Vagina (tissue), 2 donors: ENCODE measurements around the gene TMEM140. TPM values are rescaled to one million over a fixed set of nuclear protein-coding genes. Genes with fewer than 3 reads are reported as not detected.

Source experiments
- DNase-seq, 2 donors: peaks; one replicate each; pipeline ENCODE4 v3.0.0-alpha.2; 2017; ENCODE audit errors: extremely low spot score in 2 of 2
- H3K27ac ChIP-seq: fragments of 200-600 bp; sonication (generic); one replicate; pipeline ENCODE4 v1.5.1; 2019
- H3K27me3 ChIP-seq: fragments of 200-600 bp; sonication (generic); one replicate; pipeline ENCODE4 v1.5.1; 2019
- H3K36me3 ChIP-seq, 2 donors: fragments of 200-600 bp; sonication (generic); one replicate each; pipeline ENCODE4 v1.5.1; 2017 to 2019
- H3K4me1 ChIP-seq: fragments of 200-600 bp; sonication (generic); one replicate; pipeline ENCODE4 v1.5.1; 2019
- H3K4me3 ChIP-seq, 2 donors: fragments of 200-600 bp; sonication (generic); 1 replicate in 1 of 2; 2 replicates in 1 of 2; pipeline ENCODE4 v1.5.1; 2016 to 2019
- H3K9me3 ChIP-seq: fragments of 200-600 bp; sonication (generic); one replicate; pipeline ENCODE4 v1.5.1; 2019
- CTCF ChIP-seq, 3 experiments: fragments of 450-650 bp in 2 of 3; fragments of 200-600 bp in 1 of 3; sonication (generic) in 1 of 3; IDR thresholded peaks; one replicate each; pipeline ENCODE4 v1.5.1; 2017 to 2019; ENCODE audit warnings: antibody characterized with exemption in 3 of 3, mild to moderate bottlenecking in 2 of 3, moderate library complexity in 2 of 3
- POLR2A ChIP-seq, 2 donors: fragments of 450-650 bp; IDR thresholded peaks; one replicate each; pipeline ENCODE4 v1.6.1; 2017; ENCODE audit warnings: antibody characterized with exemption in 2 of 2, mild to moderate bottlenecking in 2 of 2, moderate library complexity in 2 of 2
- POLR2AphosphoS5 ChIP-seq, 2 donors: sonication (generic); formaldehyde crosslinking; IDR thresholded peaks; one replicate each; pipeline ENCODE4 v1.9.0; 2017; ENCODE audit warnings: antibody characterized with exemption in 2 of 2, mild to moderate bottlenecking in 2 of 2, low read depth in 1 of 2; ENCODE audit not compliant: insufficient read depth in 1 of 2
- intact Hi-C: fragments of 100-400 bp; cut with DNase I; formaldehyde crosslinking; loops from one replicate; pipeline ENCODE4 v1.15.1; 2023
- total RNA-seq: library from RNA; depleted of rRNA; stranded (reverse); fragments of >200 nt; gene quantifications from one replicate; pipeline ENCODE4 v1.2.3, GENCODE V29; 2016

TMEM140 gene
- total RNA-seq, 1 donor from 2014 or later, result 20.4 TPM

- H3K4me3 ChIP-seq, result no peak overlapping the region
- peaks cover 13% of the 10 kb centered on the region for H3K9me3 ChIP-seq
- no peak overlapping the region for H3K27ac ChIP-seq
- TF ChIP-seq CTCF (IDR thresholded peaks at IDR 0.05) (no peak), POLR2A (IDR thresholded peaks at IDR 0.05) (no peak), POLR2AphosphoS5 (IDR thresholded peaks at IDR 0.05; ENCODE audit: insufficient read depth in 1 of 2, low read depth in 1 of 2) (no peak)
- no peaks in the 10 kb centered on the region for H3K4me1 ChIP-seq
- intact Hi-C loops, result no loop called here
- H3K27me3 ChIP-seq, result no peaks in the 10 kb centered on the region
- DNase-seq, result peak in 1 of 2 donors; percentile 65
- H3K36me3 ChIP-seq, result peaks cover 19 to 75% of the 10 kb centered on the region in 2 donors
Measured at GRCh38 chr7:135184254-135184841, 36.5 kb downstream of the TMEM140 start.

- intact Hi-C loops, result no loop called here
- H3K4me1 ChIP-seq, result no peaks in the 10 kb centered on the region
- no peak overlapping the region for H3K4me3 ChIP-seq
- no peak overlapping the region for H3K27ac ChIP-seq
- peaks cover 19 to 83% of the 10 kb centered on the region in 2 donors for H3K36me3 ChIP-seq
- peak in 1 of 2 donors; percentile 83 for DNase-seq
- no peak for TF ChIP-seq POLR2AphosphoS5 (IDR thresholded peaks at IDR 0.05; ENCODE audit: insufficient read depth in 1 of 2, low read depth in 1 of 2)
- TF ChIP-seq POLR2A (IDR thresholded peaks at IDR 0.05), result no peak
- TF ChIP-seq CTCF (IDR thresholded peaks at IDR 0.05), result no peak
- H3K27me3 ChIP-seq, result no peaks in the 10 kb centered on the region
- H3K9me3 ChIP-seq, result peaks cover 13% of the 10 kb centered on the region
Measured at GRCh38 chr7:135185471-135186260, 37.8 kb downstream of the TMEM140 start.

- H3K27ac ChIP-seq, result no peak overlapping the region
- peak in 1 of 2 donors; percentile 82 for DNase-seq
- no peaks in the 10 kb centered on the region for H3K27me3 ChIP-seq
- TF ChIP-seq POLR2AphosphoS5 (IDR thresholded peaks at IDR 0.05; ENCODE audit: insufficient read depth in 1 of 2, low read depth in 1 of 2), result no peak
- no peak for TF ChIP-seq POLR2A (IDR thresholded peaks at IDR 0.05)
- TF ChIP-seq CTCF (IDR thresholded peaks at IDR 0.05), result no peak
- no peak overlapping the region for H3K4me3 ChIP-seq
- no peaks in the 10 kb centered on the region for H3K4me1 ChIP-seq
- intact Hi-C loops, result no loop called here
- peaks cover 19 to 77% of the 10 kb centered on the region in 2 donors for H3K36me3 ChIP-seq
- H3K9me3 ChIP-seq, result peaks cover 10% of the 10 kb centered on the region
Measured at GRCh38 chr7:135186261-135186540, 38.3 kb downstream of the TMEM140 start.

GRCh38 chr7:135186841-135187253, 39.0 kb downstream of the TMEM140 start:
- peak; percentile 62 to 72 for DNase-seq
- Histone ChIP-seq H3K36me3 (peaks cover 19 to 79% of the 10 kb centered on the region in 2 donors), H3K4me1 (no peaks in the 10 kb centered on the region), H3K9me3 (peaks cover 7% of the 10 kb centered on the region), H3K27me3 (no peaks in the 10 kb centered on the region), H3K4me3 (no peak overlapping the region), H3K27ac (no peak overlapping the region)
- no peak for TF ChIP-seq CTCF (IDR thresholded peaks at IDR 0.05)
- intact Hi-C loops, result no loop called here
